Measurements from ENCODE around the gene UBE2D1.

GRCh38 chr10:58330431-58330830, 4.4 kb upstream of the UBE2D1 start:
- TF ChIP-seq CTCF (IDR thresholded peaks at IDR 0.05) (no peak), POLR2AphosphoS5 (IDR thresholded peaks at IDR 0.05; ENCODE audit: low read depth, low read length) (no peak), TCF7L2 (IDR thresholded peaks at IDR 0.05; ENCODE audit: low read depth, low read length) (no peak), REST (IDR thresholded peaks at IDR 0.05; ENCODE audit: insufficient read depth in 1 of 2, low read depth in 2 of 2, low read length in 1 of 2) (no peak), SIN3A (IDR thresholded peaks at IDR 0.05; ENCODE audit: borderline replicate concordance, insufficient read depth, low read depth, low read length) (no peak)

Measured in Panc1 (cell line).